HK-2 (cell line): ENCODE measurements around the gene UFD1.

Experiments
- DNase-seq: peaks from one replicate; pipeline ENCODE4 v3.0.0-alpha.2; 2018; ENCODE audit not compliant: unreplicated experiment

Gene UFD1

DNA sequence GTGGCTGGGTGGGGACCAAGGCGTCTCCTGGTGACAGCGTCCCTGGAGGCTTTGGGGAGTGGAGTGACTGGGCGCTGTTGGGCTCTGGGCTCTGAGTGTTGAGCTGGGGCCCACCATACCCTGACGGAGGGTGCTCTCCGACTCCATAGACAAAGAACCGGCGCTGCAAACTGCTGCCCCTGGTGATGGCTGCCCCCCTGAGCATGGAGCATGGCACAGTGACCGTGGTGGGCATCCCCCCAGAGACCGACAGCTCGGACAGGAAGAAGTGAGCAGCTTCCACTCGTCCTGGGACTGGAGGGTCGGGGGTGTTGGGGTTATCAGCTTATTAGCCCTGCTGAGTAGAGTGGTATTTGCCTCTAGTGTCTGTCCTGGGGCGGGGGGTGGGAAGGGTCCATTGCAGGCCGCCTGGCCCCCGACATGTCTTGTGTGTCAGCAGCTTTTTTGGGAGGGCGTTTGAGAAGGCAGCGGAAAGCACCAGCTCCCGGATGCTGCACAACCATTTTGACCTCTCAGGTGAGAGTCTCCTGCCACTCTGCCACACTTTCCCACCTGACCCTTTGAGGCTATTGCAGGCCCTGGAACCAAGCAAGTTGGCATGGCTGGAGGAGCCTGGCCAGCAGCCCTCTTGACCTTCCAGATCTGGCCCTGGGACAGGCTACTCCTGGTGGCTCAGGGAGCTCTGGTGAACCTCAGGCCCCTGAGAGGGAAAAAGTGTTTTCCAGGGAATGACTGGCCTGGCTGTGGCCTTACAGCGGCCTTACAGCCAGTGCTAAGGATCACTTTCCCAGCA, 37.6 kb upstream of the UFD1 start:
- no peak for DNase-seq

DNA sequence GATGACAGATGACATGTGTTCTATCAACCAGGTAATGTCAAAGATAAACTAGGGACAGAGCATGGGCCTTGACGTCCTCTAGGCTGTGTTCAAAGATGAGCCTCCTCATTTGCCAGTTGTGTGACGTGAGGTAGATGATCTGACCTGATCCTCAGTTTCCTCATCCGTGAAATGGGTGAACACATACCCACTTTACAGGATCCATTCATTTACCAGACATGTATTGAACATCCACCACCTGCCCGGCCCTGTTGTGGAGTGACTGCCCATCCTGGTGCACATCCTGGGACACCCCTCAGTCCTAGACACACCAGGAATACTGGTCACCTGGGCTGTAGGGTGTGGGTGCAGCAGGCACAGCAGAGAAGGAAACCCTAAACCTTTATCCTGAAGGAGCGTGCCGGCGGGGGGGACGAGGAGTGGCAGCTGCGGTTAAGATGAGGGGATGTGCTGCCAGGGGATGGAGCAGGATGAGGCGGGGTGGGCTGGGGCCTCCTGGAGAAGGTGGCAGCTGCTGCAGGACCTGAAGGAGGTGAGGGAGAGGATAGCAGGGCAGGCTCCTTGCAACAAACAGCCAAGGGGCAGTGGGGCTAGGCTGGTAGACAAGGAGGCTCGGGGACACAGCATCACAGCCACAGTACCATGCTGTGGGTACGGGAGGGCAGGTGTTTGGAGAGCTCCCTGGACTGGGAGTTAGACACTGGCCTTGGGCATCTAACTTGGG, 36.8 kb upstream of the UFD1 start:
- DNase-seq = no peak

DNA sequence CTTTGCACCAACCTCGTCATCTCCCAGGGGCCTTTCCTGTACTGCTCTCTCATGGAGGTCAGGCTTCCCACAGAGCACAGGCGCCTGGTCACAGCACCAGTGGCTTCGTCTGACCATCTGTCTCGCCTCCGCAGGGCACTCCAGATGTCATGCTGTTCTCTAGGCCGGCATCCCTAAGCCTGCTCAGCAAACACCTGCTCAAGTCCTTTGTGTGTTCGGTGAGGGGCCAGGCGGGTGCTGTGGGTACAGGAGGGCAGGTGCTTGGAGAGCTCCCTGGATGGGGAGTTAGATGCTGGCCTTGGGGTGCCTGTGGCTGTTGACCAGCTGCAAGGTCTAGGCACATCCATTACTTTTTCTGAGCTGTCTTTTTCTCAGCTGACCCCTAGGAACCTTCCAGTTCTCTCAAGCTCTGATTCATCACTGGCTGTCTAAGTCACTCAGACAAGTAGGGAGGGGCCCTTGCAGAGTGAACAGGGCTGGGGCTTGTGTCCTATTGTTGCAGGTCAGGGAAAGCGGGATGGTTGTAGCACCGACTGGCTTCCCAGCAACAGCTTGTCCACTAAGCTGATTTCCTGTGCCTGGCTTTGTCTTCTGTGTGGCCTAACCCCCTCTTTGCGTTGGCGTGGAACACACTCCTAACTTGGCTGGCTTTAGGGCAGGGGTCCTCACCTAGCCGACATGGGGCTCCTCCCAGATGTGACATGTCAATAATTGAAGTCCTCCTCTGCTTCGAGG, 36.0 kb upstream of the UFD1 start:
- DNase-seq = no peak

DNA sequence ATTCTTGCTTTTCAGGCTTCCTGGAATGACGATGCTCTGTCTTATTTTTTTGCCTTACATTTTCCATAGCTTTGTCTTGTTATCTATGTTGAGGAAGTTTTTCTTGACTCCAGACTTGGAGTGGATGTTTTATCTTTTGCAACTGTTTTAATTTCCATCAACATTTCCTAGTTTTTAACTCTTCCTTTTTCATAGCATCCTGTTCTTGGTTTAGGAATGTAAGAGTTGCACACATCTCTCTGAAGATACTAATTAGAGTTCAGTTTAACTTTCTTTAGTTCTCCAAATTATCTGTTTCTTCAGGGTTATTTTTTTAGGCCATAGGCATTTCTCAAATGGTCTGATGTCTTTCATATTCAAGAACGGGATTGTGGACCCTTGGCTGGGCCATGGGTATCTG, 34.8 kb upstream of the UFD1 start:
- no peak for DNase-seq

DNA sequence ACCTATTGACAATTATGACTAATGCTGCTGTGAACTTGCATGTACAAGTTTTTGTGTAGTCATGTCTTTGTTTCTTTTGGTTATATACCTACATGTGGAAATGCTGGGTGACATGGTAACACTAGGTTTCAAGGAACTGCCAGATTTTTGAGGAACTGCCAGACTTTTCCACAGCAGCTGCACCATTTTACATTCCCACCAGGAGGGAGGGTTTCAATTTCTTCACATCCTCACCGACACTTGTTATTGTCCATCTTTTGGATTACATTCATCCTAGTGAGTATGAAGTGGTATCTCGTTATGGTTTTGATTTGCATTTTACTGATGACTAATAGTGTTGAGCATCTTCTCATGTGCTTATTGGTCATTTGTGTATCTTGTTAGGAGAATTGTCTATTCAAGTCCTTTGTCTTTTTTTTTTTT, 31.9 kb upstream of the UFD1 start:
- no peak for DNase-seq

DNA sequence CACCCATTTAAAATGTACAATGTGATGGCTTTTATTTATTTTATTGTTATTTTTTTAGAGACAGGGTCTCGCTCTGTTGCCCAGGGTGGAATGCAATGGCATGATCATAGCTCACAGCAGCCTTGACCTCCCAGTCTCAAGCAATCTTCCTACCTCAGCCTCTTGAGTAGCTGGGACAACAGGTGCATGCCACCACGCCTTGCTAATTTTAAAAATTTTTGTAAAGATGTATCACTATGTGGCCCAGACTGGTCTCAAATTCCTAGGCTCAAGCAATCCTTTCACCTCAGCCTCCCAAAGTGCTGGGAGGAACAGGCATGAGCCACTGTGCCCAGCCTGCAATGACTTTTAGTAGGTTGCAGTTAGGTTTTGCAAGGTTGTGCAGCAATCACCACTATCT, 30.9 kb upstream of the UFD1 start:
- DNase-seq = no peak

DNA sequence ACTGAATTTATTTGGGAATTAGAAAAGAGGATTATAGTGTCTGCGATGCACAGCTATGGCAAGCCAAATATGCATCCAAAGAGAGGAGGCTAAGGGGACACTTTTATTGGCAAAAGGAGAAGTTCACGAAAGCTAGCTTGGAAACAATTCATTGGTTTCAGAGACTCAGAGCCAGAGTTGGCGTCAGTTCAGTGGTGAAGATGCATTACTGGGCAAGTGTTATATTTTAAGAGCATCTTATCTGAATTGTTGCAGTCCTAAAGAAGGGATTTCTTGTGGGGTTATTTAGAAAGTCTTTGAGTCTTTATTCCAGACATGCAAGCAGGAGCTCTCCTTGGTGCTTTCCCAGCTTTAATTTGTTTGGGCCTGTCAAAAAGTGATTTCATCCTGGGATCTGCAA, 30.2 kb upstream of the UFD1 start:
- DNase-seq = no peak

DNA sequence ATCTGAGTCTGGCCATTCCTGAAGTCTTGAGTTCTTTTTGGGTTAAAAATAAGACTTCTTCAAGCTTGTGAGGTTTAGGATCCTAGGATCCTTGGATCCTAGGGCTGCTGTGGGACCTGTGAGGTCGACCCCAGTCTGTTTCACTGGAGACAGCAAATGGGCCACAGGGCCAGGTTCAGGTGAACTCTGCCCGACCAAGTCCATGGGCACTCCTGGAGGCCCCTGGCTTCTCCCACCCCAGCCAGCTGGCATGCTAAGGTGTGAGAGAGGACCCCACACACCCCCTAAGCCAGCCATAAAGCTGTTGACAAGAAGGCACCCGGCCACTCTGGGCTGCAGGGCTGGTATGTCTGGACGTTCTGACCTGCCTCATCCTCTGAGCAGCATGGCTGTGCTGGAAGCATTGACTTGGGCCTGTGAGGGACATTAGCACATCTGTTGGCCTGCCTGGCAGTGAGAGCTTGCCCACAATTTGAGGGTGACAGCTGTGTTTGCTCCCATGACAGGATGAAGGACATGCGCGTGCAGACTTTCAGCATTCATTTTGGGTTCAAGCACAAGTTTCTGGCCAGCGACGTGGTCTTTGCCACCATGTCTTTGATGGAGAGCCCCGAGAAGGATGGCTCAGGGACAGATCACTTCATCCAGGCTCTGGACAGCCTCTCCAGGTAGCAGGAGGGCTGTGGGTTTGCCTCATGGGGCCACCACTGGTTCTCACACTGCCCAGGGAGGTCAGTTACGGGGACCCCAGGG, 29.2 kb upstream of the UFD1 start:
- no peak for DNase-seq

DNA sequence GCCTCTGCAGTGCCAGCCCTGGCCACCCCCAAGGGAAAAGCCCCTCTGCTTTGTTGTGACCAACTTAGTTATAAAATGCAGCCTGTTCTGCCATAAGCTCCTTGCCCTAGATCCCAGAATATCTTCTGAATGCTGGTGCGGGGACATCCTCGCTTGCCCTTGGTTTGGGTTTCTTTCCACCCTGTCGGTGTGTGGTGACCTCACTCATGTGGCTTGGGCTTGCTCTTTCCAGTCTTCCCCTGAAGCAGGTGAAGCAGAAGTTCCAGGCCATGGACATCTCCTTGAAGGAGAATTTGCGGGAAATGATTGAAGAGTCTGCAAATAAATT, 28.5 kb upstream of the UFD1 start:
- DNase-seq = no peak

DNA sequence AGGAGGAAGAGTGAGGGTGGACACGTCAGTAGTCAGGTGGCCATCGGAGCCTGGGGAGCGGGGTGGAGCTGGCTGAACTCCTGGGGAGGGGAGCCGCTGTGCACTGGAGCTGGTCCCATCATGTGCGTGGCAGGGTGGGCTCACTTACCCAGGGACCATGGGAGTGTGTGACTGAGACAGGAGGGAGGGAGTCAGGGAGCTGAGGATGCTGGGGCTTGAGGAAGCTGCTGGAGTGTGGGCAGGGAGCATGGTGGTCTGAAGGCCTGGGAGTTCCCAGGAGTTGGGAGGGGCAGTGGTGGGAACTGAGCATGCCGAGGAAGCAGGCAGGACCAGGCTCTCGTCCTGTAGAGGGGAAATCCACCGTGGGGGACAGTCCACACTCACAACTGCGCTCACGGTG, 27.2 kb upstream of the UFD1 start:
- no peak for DNase-seq

DNA sequence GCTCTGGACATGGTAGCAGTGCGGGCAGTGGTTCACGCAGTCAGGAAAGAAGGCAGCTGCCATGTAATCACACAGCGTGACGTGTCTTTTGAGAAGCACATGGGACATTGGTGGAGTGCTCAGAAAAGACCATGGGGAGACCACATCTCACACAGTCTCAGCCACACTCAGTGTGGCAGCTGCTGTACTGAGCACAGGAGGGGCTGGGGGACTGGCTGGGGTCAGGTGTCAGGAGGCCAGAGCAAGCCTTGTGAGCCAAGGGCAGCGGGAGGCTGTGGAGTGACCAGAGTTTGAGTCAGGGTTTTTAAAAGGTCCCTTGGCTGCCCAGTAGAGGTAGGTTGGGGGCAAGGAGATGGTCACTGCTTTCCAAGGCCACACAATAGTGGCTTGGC, 26.7 kb upstream of the UFD1 start:
- DNase-seq = no peak

DNA sequence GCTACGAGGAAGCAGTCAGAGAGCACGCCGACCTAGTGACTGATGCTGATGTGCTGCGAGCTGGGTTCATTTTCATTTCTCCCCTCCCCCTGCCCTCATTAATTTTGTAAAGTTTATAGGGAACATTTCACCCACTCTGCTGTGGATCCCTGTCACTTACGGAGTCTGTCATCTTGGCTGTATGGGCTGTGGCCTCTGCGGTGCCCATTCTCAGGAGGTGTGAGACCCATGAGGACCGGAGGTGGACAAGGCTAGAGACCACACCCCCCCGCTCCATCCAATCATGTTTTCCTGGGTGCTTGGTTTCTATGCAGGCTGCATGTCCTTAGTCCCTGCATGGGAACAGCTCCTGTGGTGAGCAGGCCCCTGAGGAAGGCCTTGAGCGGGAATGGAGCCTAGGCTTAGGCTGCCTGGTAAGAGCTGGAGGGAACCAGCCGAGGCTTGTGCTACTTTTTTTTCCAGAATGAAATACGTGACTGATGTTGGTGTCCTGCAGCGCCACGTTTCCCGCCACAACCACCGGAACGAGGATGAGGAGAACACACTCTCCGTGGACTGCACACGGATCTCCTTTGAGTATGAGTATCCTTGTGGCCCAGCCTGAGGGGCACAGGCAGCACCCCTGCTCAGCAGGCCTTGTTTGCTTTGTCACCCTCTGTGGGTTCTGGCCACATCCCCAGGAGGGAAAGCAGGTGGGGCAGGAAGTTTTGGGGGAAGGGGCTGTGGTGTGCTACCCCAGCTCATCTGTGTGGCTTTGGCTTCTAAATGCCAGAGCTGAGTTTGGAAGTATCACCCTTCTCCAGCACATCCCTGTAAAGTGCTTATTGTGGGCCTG, 26.1 kb upstream of the UFD1 start:
- DNase-seq = no peak

DNA sequence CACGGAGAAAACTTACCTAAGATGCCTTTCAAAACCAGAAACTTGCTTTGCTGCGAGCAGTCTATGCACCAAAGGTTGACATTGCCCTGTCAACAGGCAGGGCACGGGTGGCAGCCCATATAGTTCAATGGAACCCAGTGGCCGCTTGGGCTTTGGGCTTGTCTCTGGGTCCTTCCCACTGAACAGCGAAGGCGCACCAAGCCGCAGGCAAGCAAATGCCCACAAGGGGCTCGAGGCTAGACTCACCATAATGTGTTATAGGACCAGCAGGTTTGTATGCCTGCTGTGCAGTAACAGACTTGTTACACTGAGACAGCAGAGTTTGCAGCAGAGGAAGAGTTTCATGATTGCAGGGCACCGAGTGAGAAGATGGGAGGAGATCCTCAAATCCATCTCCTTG, 24.9 kb upstream of the UFD1 start:
- DNase-seq = no peak

DNA sequence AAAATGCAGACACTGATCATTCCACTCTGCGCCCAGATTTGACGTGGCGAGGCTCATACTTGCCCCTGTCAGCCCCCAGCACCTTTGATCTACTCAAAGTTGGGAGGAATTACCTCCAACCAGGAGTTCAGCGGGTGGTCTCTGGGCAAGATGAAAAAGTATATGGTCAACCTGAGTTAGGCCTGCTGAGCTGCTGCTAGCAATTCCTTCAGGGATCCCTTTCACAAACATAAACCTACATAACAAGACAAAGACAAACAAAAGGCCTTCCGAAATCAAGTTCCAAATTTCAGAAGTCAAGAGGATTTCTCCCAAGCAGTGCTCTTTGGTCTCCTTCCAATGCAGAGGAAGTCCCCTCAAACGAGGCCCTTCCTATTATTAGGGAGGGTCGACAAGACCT, 24.4 kb upstream of the UFD1 start:
- no peak for DNase-seq

DNA sequence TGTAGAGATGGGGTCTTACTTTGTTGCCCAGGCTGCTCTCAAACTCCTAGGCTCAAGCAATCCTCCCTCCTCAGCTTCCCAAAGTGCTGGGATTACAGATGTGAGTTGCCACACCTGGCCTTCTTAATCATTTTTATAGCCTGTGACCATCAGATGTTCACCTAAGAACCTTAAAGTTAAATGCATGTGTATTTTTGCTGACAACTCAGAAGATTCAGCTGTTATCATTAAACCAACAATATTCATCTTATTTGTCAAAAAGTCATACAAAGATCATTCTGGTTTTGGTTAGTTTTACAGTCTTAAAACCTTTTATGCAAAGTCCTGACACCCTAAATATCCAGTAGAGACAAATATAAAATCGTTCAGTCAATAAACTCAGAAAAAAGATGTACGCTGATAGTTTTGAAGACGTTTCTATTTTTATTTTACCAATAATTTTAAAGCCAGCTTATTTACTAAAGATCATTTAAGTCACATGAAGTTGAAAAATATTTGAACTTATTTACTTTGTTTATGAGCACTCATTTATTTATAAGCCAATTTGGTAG, 23.0 kb upstream of the UFD1 start:
- DNase-seq = no peak

DNA sequence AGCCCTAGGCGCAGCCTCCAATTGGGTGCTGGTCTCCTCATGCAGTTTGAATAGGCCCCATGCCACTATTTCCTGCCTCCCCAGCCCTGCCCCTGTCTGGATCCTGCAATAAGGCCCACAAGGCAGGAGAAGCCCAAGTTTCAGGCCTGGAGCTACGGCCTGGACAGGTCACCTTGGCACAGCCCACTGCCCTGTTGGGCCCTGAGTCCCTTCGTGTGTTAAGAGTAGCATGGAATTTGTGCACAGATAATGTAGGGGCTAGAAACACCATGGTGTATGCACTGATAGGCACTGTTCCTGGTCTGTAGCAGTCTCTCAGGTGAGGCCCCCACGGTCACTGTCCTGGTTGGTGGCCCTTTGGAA, 20.9 kb upstream of the UFD1 start:
- DNase-seq = no peak

DNA sequence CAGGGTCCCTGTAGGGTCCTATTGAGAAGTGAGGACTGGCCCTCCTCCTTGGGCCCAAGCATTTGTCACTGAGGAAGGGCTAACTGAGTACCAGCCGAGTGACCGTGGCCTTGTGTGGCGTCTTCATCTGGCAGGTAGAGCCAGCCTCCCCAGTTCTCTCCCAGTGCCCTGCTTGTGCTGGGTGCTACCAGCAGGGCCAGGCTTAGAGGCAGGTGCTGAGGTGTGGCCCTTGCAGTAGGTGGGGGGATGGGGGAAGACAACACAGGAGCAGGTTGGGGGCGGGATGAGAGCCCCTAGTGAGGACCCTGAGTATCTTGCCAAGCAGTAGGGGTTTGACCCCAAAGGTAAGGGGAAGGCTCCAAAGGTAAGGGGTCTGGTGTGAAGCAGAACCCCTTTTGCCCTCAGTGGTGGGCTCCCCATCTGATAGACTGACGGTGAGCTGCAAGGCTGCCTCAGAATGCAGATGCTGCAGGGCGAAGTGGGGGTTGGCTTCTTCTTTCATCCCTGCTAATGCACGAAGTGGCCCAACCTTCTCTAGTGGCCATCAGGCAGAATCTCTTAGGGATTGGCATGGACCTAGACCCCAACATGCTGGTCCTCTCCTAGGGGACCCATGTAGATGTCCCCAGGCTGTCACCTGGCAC, 20.4 kb upstream of the UFD1 start:
- no peak for DNase-seq

DNA sequence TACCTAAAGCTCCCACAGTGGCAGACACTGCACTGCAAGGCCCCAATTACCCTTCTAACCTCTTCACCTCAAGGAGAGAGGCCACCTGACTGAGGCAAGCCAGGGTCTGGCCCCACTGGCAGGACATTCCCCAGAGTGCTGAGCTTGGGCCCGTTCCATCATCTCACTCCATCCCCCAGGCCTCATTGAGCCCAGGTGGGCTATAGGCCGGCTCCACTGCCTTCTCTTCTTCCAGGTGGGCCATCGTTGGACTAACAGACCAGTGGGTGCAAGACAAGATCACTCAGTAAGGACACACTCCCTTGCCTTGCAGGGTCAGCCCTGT, 19.8 kb upstream of the UFD1 start:
- DNase-seq = no peak

DNA sequence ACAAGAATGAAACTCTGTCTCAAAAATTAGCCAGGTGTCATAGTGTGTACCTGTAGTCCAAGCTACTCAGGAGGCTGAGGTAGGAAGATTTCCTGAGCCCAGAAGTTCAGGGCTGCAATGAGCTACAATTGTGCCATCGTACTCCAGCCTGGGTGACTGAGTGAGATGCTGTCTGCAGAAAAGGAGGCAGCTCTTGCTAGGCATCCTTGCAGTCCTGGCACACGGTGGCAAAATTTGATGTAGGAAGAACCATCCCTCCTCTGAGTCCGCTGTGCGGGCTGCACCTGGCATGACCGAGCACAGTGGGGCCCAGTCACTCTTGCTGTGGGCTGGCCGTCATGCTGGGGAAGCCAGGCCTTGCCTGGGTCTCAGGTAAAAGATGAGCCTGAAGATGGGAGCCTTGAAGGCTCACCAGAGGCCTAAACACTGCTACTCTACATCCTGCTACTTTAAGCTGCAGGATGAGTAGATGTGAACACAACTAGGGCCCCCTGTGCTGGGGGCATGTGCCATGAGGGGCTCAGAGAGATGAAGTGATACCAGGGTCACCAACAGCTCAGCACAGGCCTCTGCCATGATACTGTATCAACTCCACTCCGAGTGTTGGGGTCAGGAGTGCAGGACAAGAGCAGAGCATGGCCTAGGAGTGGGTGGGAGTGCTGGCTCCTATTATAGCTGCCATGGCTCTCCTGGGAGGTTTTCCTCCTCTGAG, 19.3 kb upstream of the UFD1 start:
- DNase-seq = no peak

DNA sequence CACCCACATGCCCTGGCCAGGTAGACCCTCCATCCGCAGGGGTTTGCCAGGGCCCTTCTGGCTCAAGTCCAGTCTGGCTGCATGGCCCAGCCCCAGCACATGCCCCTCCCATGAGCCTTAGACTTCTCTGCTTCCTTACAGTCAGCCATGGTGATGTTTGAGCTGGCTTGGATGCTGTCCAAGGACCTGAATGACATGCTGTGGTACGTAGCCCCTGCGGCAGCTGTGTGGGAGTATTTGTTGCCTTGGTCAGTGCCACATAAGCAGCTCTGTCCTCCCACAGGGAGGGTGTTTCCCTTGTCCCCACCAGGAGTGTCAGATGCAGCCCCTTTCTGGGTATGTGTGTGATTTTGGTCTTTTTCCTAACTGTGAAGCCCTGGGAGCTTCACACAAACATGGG, 18.3 kb upstream of the UFD1 start:
- no peak for DNase-seq
